Glomerular visceral epithelial cell (primary cell): Measurements from ENCODE around the gene TRABD2A.

Experiments
- DNase-seq: peaks from one replicate; pipeline ENCODE4 v3.0.0-alpha.2; 2016; ENCODE audit errors: extremely low spot score

Gene TRABD2A

DNA sequence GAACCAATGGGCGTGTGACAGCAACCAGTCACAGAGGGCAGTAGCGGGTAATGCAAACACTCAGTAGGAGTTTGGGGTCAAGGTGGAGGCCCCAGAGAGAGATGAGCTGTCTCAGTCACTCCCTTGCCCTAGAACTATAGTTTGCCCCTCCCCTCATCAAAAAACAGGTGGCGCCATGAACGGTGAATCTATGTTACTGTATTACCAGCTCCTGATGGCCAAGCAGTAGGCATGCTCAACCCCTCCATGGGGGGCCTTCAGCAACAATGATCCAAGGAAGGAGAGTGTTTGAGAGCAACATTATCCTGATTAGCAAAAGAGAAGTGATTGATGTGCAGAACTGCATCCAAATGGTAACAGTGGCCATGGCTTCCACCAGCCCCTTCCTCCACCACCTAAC is 30.4 kb downstream of the TRABD2A start:
- no peak for DNase-seq

GRCh38 chr2:84849271-84849952 is 31.5 kb downstream of the TRABD2A start:
- no peak for DNase-seq

- DNase-seq, result no peak
These were observed 33.4 kb downstream of the TRABD2A start for GRCh38 chr2:84847326-84848050.

GRCh38 chr2:84846741-84847142 is 34.1 kb downstream of the TRABD2A start:
- DNase-seq, result no peak

DNA sequence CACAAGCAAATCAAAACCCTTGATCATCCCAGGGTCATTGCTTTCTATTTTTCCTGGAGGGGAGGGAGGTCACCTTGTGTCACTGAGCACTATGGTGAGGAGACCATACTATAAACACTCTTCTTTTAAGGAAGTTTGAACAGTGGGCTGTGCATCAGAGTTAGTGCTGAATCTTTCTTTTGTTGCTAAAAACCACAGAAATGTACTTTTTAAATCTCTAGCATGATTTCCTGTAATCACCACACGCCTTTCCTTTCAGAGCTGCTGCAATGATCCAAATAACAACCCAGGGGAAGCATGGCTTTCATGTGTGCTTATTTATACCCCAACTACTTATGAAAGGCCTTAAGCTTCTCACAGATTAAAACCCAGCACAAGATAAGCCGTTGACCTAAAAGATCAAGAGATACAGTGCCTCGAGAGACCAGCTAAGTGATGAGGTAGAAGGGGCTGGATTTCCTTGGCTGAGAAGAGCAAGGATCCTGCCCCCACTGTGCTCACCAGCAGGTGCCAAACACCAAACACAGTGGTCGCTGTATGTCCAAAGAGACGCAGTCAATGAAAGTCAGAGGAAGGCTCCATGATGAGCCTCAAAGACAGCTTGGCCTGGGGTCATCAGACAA is 34.7 kb downstream of the TRABD2A start:
- DNase-seq, result no peak

GRCh38 chr2:84844141-84844540 is 36.7 kb downstream of the TRABD2A start:
- no peak for DNase-seq

DNA sequence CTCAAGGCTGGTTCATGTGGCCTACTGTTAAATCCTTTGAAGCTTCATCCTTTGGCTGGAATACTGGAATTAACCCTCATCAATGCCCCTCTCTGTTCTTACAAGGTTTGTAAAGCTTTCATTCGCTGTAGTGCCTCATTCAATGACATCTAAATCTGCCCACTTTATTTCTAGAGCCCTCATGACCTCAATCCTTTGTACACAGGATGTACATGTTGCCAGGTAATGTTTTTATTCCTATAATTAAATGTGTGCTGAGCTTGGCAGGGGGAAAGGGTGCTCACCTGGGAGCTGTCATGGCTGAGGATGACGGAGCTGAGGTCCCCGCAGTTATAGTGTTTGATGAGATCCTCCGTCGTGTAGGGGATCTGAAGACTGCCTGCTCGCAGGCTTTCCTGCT is 39.3 kb downstream of the TRABD2A start:
- DNase-seq, result no peak

DNA sequence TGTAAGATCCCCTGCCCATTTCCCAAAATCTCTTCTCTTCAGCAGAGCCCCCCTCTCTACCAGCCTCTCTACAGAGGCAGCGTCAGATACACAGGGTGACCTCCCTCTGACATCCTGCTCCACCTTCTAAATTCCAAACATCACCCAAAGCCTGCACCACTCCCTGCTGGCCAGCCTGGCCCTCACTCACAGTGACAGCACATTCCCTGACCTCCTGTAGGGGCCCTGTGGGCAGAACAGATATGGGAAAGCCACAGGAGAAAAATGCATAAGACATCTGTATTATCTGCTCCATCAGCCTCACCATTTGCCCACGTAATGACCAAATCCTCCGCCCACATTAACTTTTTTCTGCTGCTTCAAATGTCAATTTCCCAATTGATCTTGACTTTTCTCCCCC is 40.6 kb downstream of the TRABD2A start:
- DNase-seq, result no peak

DNA sequence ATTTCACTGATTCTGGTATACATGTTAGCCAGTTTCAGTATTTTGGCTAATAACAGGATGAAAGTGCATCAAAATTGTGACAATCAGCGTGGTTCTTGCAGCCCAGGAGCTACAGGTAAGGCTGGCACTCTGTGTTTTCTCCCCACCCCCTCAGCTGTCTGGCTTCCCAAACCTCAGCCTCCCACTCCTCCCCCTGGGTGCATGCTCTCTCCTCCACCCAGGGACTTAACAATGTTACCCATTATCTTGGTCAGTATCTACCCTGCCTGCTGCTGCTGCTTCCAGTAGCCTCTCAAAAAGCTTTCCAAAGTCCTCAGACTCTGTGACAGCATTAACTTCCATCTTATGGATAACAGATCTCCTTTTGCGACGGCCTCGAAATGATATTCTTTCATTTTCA is 41.0 kb downstream of the TRABD2A start:
- DNase-seq, result no peak

GRCh38 chr2:84838434-84839145 is 42.3 kb downstream of the TRABD2A start:
- DNase-seq, result no peak

GRCh38 chr2:84836215-84836614 is 44.7 kb downstream of the TRABD2A start:
- DNase-seq, result no peak

GRCh38 chr2:84833481-84834150 is 47.3 kb downstream of the TRABD2A start:
- no peak for DNase-seq

GRCh38 chr2:84832772-84833461 is 48.0 kb downstream of the TRABD2A start:
- peak; percentile 8 for DNase-seq

- no peak for DNase-seq
These were observed 50.0 kb downstream of the TRABD2A start for GRCh38 chr2:84830758-84831500.

DNA sequence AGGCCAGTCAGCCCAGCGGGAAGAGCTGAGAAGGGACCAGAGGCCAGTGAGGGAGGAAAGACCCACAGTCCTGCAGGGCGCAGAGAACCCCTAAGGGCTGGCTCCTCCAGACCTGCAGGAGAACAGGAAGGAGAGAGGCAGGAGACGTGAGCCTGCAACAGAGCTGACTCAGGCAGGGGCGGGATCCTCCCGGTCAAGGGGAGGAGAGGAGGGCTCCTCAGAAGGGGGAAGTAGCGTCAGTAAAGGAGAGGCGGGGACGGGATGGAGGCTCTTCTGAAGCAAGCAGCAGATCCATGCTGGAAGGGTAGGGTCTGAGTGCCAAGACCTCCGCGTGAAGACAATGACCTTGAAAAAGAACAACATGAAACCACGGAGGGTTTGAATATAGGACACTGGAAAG is 50.8 kb downstream of the TRABD2A start:
- peak; percentile 8 for DNase-seq

DNA sequence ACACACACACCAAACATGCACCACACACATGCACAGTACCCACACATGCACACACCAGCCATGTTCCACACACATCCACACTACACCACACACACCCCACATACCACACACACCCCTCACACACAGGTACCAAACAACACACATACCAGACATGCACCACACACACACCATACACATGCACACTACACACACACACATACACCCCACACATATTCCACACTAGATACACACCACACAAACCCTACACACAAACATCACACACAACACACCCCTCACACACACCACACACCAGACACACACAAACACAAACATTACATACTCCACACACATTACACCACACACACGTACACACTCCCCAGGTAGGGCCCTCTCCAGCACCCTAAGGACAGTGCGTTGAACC is 51.2 kb downstream of the TRABD2A start:
- no peak for DNase-seq

- no peak for DNase-seq
These were observed 52.8 kb downstream of the TRABD2A start for GRCh38 chr2:84827978-84828575.

GRCh38 chr2:84823788-84824187 is 57.1 kb downstream of the TRABD2A start:
- no peak for DNase-seq

GRCh38 chr2:84823229-84823628 is 57.7 kb downstream of the TRABD2A start:
- DNase-seq, result no peak

DNA sequence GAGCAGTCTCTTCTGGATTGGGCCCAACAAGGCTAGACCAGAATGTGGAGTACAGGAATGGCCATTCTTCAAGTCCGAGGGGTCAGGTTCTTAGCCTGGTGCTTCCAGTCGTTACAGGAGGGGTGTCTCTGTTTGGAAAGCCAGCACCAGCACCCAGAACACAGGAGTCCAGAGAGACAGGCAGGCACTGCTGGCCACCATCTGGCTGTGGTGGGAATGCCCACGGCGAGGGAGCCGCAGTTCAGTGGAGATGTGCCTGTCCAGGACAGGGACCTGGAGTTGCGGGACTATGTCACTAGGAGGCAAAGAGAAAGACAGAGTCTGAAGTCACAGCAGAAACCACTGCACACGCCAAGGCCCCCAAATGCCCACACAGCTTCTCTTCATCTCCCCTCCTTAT is 59.1 kb downstream of the TRABD2A start:
- no peak for DNase-seq
